Measurements from ENCODE around the gene DSG2.

DSG2 gene

GRCh38 chr18:31586616-31587015 lies 88.6 kb downstream of the DSG2 start:
- no peak for DNase-seq (ENCODE audit: low spot score)
- Histone ChIP-seq H3K27ac (no peak overlapping the region), H3K4me3 (no peak overlapping the region)
- TF ChIP-seq CTCF (IDR thresholded peaks at IDR 0.05) = no peak

DNA sequence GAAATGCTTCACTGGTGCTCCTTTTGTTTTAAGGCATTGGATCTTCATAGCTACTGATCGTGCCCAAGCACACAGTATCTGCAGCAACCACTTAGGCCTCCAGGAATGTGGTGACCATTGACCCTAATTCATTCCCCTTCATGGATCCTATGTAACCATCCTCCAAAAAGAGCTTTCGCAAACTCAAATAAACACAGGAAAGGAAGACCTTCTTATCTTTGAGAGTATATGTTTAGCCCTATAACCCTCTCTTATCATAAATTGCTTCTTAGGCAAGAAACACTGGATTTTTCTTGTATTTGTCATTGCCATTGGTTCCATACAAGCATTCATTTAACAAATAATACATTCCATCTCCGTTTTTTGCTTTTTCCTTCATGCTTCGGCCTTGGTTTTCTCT lies 89.6 kb downstream of the DSG2 start:
- Histone ChIP-seq H3K4me3 (no peak overlapping the region), H3K27ac (no peak overlapping the region)
- no peak for DNase-seq (ENCODE audit: low spot score)

DNA sequence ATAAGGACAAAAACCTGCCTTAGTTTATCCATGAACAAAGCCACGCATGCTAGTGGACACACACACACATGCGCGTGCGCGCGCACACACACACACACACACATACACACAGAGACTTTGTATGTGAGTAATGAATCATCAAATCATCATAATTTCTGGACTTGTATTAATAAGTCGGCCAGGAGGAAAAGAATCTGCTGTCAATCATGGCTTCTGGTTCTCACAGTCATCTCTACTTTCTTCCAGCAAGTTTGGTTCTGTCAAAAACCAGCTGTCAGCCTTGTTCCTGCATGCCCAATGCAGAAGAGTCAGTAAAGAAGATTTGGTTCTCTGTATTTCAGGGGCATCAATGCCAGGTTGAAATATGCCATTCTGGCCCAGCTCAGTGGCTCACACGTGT lies 92.6 kb downstream of the DSG2 start:
- TF ChIP-seq CTCF (IDR thresholded peaks at IDR 0.05) = no peak
- Histone ChIP-seq H3K4me3 (no peak overlapping the region), H3K27ac (no peak overlapping the region)
- DNase-seq (ENCODE audit: low spot score) = no peak

More for the DNA sequence above, 89.6 kb downstream of the DSG2 start:
- TF ChIP-seq CTCF (IDR thresholded peaks at IDR 0.05) = no peak

DNA sequence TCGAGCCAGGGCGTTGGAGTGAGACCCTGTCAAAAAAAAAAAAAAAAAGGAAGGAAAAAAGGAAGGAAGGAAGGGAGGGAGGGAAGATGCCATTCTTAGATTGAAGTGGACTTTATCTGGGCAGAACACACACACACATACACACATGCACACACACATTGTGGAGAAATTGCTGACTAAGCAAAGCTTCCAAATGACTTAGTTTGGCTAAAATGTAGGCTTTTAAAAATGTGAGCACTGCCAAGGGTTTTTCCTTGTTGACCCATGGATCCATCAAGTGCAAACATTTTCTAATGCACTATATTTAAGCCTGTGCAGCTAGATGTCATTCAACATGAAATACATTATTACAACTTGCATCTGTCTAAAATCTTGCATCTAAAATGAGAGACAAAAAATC lies 93.1 kb downstream of the DSG2 start:
- no peak overlapping the region for H3K4me3 ChIP-seq
- no peak for DNase-seq (ENCODE audit: low spot score)
- TF ChIP-seq CTCF (IDR thresholded peaks at IDR 0.05) = no peak
- no peak overlapping the region for H3K27ac ChIP-seq

GRCh38 chr18:31591628-31592027 lies 93.7 kb downstream of the DSG2 start, which contains the start of gene TTR:
TSS of gene TTR (plus strand) at chr18:31591877. CDS start at chr18:31591903, 26 bp downstream.
- no peak for DNase-seq (ENCODE audit: low spot score)
- TF ChIP-seq CTCF (IDR thresholded peaks at IDR 0.05) = no peak
- Histone ChIP-seq H3K27ac (no peak within 1 kb of the TSS), H3K4me3 (no peak within 1 kb of the TSS)

DNA sequence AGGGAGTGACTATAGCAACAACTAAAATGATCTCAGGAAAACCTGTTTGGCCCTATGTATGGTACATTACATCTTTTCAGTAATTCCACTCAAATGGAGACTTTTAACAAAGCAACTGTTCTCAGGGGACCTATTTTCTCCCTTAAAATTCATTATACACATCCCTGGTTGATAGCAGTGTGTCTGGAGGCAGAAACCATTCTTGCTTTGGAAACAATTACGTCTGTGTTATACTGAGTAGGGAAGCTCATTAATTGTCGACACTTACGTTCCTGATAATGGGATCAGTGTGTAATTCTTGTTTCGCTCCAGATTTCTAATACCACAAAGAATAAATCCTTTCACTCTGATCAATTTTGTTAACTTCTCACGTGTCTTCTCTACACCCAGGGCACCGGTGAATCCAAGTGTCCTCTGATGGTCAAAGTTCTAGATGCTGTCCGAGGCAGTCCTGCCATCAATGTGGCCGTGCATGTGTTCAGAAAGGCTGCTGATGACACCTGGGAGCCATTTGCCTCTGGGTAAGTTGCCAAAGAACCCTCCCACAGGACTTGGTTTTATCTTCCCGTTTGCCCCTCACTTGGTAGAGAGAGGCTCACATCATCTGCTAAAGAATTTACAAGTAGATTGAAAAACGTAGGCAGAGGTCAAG lies 94.7 kb downstream of the DSG2 start:
- no peak for TF ChIP-seq CTCF (IDR thresholded peaks at IDR 0.05)
- no peak for DNase-seq (ENCODE audit: low spot score)
- H3K27ac ChIP-seq = no peak overlapping the region
- no peak overlapping the region for H3K4me3 ChIP-seq

GRCh38 chr18:31595121-31595771 lies 97.3 kb downstream of the DSG2 start:
- no peak for DNase-seq (ENCODE audit: low spot score)
- Histone ChIP-seq H3K27ac (no peak overlapping the region), H3K4me3 (no peak overlapping the region)
- no peak for TF ChIP-seq CTCF (IDR thresholded peaks at IDR 0.05)
